ENCODE measurements around the gene NAA20.
"Not testable (repeated sequence)": the region's sequence is repeated elsewhere in the genome, so short reads cannot be mapped to it uniquely, and the experiment has no call there.

NAA20 gene

DNA sequence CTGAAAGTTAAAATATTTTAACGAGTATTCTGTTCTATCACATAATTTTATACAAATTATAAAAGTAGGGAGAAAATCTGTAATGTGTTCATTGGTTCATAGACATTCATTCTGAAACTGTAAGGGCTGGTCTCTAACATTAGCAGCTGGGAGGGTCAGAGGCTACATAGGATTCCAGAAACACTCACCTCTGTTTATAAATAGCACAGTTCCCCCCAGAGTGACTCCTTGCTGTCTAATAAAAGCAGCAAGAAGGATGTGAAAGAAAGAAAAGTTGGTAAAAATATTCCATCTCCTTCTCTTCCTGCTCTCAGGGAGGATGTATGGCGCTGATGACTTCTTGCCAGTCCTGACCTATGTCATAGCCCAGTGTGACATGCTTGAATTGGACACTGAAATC is 25.3 kb upstream of the NAA20 start:
- ATAC-seq: no peak

DNA sequence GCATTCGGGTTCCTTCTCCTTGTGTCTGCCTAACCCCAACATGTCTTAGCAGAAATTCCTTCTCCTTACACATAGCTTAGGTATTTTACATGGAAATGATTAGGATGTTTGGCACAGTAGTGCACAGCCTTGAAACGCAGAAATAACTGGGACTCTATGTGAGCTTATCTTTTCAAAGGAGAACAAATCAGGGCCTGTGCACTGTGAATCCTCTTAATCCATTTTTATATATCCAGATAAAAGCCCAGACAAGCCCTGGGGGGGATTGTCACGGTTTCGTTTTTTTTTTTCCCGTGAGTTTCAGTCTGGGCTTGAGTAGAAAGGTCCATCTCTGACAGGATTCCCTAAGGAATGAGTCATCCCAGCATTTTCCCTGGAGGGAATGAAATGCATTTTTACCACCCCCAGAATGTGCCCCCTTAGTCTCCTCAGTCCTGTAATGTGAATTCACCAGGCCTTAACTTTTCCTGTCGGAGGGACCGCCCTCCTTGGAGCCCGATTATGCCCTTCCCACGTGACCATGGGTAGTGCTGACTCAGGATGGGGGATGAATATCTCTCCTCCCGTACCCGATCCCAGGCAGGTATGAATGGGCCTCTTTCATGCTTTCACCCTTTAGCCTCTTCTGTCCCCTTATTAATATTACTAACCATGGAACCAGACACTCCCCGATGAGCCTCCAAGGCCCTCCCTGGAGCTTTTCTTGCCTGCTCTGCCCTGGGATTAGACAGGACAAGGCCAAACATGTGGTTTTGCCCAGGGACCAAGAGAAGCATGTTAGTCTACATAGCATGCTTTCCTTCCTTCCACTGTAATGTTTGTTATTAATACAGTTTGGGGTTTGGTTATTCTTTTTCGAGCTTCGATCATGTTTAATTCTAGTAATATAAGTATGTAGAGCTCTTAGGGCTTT is 23.9 kb upstream of the NAA20 start:
- ATAC-seq: no peak

GRCh38 chr20:19993958-19994669 is 23.0 kb upstream of the NAA20 start:
- ATAC-seq: no peak

- no peak for ATAC-seq
Observed at GRCh38 chr20:19995220-19995863, 21.8 kb upstream of the NAA20 start.

- ATAC-seq: no peak
Observed at GRCh38 chr20:19996222-19996621, 20.9 kb upstream of the NAA20 start.

GRCh38 chr20:19996917-19997316 is 20.2 kb upstream of the NAA20 start:
- no peak for ATAC-seq

DNA sequence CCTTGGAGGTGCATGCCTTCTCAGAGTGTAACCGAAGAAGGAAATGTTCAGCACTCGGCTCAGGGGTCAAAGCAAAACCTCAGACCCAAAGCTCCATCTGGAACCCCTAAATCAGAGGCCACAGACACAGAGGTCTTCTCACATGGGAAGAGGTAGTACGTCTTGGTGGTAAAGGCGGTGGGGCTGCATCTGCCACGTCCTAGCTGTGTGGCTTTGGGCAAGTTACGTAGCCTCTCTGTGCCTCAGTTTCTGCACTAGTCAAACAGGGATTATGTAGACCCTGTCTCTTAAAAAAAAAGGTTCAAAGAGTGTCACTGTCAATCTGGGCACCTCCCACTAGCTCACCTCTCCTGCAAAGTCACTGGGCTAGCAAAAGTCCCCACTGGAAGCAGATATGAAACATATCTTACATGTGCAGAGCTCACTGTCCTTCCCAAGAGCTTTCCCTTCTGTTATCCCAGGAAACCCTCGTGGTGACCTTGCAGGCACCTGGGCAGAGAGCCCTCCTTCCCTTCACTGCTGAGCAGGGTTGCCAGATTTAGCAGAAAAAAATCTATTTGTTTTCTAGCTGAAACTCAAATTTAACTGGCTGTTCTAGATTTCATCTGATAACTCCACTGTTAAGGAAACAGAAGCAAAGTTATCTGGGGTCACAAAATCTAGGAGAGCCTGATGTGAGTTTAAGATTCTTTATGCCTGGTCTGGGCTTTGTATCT is 18.0 kb upstream of the NAA20 start:
- ATAC-seq: no peak

- ATAC-seq: no peak
Observed at GRCh38 chr20:20000211-20000968, 16.8 kb upstream of the NAA20 start.

- ATAC-seq: no peak
Observed at GRCh38 chr20:20002101-20002998, 14.8 kb upstream of the NAA20 start.

GRCh38 chr20:20003031-20003954 is 13.9 kb upstream of the NAA20 start:
- peak; percentile 62 to 67 for ATAC-seq

GRCh38 chr20:20003955-20004322 is 13.2 kb upstream of the NAA20 start:
- not testable (repeated sequence) for ATAC-seq

DNA sequence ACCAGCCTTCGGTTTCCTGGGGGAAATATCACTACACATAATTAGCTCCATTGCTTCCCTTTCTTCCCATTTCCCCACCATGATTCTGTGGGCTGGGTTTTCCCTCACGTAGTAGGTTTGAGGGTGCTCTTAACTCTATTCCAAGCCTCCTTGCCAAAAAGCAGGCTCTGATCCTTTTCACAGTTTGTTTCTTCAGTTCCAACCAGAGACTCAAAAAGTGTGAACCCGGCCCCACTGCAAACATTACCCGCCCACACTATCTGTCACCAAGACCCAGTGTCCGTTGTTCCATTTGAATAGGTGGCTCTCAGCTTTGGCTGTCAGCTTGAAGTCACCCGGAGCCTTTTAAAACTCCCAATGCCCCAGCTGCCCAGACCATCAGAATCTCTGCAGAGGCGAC is 11.8 kb upstream of the NAA20 start:
- ATAC-seq: no peak

GRCh38 chr20:20009784-20010253 is 7.3 kb upstream of the NAA20 start:
- ATAC-seq: no peak

GRCh38 chr20:20010639-20011500 is 6.3 kb upstream of the NAA20 start:
- ATAC-seq: no peak

DNA sequence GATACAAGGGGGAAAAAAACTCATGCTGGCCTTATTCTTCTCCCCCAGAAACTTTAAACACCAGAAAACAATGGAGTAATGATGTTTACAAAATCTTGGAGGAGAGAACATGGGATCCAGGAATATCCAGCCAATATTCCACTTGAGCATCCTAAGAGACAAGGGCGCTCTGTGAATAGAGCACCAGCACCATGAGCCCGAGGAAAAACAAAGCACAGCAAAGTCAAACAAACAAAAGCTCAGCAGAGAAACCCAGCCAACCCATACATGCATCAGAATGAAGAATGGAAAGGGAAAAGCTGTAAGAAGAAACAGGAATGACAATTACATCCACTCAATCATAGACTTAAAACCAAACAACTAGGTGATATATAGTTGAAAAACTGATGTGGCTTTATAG is 4.6 kb upstream of the NAA20 start:
- no peak for ATAC-seq

DNA sequence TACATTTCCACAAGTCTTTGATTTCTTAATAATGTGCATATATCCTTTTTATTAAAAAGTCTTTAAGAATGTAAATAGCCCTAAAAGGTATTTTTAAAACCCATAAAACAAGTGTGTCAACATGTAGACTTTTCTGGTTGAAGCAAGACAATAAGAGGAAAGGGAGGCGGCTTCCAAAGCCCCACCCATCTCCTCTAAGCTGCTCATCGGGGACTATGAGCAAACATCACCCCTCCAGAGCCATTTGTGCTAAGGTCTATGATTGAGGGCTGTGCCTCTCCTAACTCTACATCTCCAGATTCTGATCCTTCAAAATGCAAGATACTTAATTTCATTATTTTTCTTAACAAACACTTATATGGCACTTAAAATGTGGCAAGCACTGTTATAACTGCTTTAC is 2.5 kb upstream of the NAA20 start:
- no peak for ATAC-seq

- ATAC-seq: peak in 1 of 2 donors; percentile 4
Observed at GRCh38 chr20:20017844-20018185, 653 bp downstream of the NAA20 start.

DNA sequence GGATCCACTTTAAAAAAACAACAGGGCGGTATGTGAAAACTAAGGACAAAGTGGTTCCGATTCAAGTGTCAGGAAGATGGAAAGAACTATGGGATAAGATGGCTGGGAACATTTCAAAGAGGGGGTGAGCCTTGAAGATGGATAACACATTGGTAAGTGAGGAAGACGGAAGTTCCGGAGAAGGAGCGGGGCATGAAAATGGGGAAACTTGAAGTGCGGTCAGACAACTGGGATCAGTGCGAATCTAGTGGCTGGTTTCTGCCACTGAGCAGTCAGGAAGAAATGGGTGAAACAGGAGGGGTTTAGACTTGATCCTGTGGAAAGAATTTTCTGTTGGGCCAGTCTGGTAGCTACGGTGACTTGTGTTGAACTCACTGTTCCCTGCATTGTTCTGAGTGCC is 1.2 kb downstream of the NAA20 start:
- no peak for ATAC-seq

DNA sequence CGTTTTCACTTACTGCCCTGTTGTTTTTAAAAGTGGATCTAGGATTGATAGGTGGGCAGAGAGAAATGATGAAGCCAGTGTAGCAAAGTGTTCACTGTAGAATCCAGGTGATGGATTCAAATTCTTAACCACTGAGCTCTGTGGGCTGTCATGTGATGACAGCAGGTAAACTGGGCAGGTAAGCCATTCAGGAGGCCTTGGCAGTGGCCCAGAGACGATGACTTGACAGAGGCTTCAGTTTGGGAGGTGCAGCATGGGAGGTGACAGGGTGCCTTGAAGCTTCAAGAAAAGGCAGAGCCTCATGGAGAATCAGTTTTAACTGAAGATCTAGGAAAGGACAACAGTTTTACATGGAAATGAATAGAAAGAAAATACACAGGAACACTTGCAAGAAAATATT is 2.0 kb downstream of the NAA20 start:
- ATAC-seq: no peak
